ENCODE measurements around the gene LCP1. TPM values are rescaled to one million over a fixed set of nuclear protein-coding genes. Genes with fewer than 3 reads are reported as not detected.

LCP1 gene
- total RNA-seq, 1 donor = 44.9 TPM

GRCh38 chr13:46182491-46182877 is 507 bp upstream of the LCP1 start:
- TF ChIP-seq, protein P1, sequence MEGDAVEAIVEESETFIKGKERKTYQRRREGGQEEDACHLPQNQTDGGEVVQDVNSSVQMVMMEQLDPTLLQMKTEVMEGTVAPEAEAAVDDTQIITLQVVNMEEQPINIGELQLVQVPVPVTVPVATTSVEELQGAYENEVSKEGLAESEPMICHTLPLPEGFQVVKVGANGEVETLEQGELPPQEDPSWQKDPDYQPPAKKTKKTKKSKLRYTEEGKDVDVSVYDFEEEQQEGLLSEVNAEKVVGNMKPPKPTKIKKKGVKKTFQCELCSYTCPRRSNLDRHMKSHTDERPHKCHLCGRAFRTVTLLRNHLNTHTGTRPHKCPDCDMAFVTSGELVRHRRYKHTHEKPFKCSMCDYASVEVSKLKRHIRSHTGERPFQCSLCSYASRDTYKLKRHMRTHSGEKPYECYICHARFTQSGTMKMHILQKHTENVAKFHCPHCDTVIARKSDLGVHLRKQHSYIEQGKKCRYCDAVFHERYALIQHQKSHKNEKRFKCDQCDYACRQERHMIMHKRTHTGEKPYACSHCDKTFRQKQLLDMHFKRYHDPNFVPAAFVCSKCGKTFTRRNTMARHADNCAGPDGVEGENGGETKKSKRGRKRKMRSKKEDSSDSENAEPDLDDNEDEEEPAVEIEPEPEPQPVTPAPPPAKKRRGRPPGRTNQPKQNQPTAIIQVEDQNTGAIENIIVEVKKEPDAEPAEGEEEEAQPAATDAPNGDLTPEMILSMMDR (IDR thresholded peaks at IDR 0.05; ENCODE audit: insufficient read depth, low read depth, low read length) = no peak
- H3K4me3 ChIP-seq (ENCODE audit: low read depth, low read length) = no peak overlapping the region
- DNase-seq (ENCODE audit: low read depth) = no peak

- DNase-seq (ENCODE audit: low read depth) = no peak
- TF ChIP-seq, protein P1 (IDR thresholded peaks at IDR 0.05; ENCODE audit: insufficient read depth, low read depth, low read length) = no peak
- no peak overlapping the region for H3K4me3 ChIP-seq (ENCODE audit: low read depth, low read length)
Measured at GRCh38 chr13:46181377-46181839, 569 bp downstream of the LCP1 start.

DNA sequence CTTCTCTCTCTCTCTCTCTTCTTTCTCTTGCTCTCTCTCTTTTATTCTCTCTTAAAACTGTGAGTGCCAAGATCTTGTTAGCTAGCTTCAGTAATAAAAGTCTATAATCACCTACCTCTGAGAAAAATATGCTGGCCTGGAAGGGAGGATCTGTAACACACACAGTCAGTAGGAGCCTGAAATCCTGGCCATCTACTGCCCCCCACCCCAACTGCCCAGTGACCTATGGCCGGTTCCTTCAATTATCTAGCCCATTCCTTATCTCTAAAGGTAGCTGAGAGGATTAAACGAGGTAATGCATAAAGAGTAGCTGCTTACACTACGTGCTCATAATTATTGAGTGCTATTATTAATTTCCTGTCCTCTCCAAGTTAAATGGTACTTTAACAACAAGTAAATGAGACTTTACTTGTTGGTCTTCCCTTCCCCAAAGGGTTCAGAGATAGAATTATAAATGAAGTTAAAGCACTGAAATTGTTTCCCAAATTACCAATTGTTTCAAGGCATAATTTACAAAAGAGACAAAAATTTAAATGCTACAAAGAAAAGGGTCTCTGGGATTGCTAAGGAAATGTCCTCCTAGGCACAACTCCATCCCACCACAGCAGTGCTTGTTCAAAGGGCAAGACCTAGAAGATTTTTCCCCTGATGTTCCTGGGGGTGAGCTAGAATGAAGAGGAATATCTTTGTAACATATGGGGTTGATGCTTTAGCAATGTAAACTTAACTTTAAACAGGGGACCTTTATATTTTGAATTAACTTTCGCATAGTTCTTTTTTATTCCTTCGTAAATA is 1.8 kb downstream of the LCP1 start:
- no peak for DNase-seq (ENCODE audit: low read depth)
- H3K4me3 ChIP-seq (ENCODE audit: low read depth, low read length) = no peak overlapping the region
- TF ChIP-seq, protein P1 (IDR thresholded peaks at IDR 0.05; ENCODE audit: insufficient read depth, low read depth, low read length) = no peak

GRCh38 chr13:46179491-46179908 is 2.5 kb downstream of the LCP1 start:
- no peak for DNase-seq (ENCODE audit: low read depth)
- H3K4me3 ChIP-seq (ENCODE audit: low read depth, low read length) = no peak overlapping the region
- TF ChIP-seq, protein P1 (IDR thresholded peaks at IDR 0.05; ENCODE audit: insufficient read depth, low read depth, low read length) = no peak

DNA sequence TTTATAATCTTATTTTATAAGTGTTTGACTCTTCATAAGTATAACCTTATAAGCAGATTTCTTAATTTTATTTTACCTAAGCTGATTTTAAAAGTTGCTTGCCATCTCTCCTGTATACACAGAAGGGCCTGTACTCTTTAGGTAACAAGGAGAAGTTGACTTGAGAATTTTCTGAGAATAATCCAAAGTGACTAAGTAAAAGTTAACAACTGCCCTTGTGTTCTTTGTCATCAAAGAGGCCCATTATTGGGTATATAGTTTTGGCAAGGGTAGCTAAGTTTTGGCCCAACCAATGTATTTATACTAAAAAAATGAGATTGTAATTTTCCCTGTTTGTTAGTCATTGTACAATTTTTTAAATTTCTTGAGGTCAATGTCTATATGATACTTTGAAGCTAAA is 3.2 kb downstream of the LCP1 start:
- TF ChIP-seq, protein P1 (IDR thresholded peaks at IDR 0.05; ENCODE audit: insufficient read depth, low read depth, low read length) = no peak
- H3K4me3 ChIP-seq (ENCODE audit: low read depth, low read length) = no peak overlapping the region
- no peak for DNase-seq (ENCODE audit: low read depth)

DNA sequence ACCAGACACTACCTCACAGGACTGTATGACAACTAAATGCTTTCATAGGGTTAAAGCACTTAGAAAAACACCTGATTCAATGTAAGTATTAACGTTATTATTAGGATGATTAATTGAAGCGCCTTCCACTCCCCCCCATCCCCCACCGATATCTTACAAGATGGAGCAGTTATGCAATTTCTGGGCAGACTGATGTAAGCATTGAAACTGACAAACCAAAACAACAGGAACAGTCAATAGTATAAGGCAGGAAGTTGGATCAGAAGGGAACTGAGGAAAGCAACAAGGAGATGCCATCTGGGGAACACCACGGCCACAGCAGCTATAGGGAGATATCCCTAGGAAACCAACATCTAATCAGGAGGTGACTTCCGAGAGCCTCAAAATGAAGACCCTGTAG is 3.8 kb downstream of the LCP1 start:
- no peak for DNase-seq (ENCODE audit: low read depth)
- H3K4me3 ChIP-seq (ENCODE audit: low read depth, low read length) = no peak overlapping the region
- TF ChIP-seq, protein P1 (IDR thresholded peaks at IDR 0.05; ENCODE audit: insufficient read depth, low read depth, low read length) = no peak
